Inferior parietal cortex (tissue), 1 donor: ENCODE data around the gene RAD51C.
"Not testable (repeated sequence)": the region's sequence is repeated elsewhere in the genome, so short reads cannot be mapped to it uniquely, and the experiment has no call there.

Experiments
- DNase-seq: peaks from one replicate; pipeline ENCODE4 v3.0.0-alpha.2; 2016; ENCODE audit errors: extremely low spot score

Gene RAD51C

DNA sequence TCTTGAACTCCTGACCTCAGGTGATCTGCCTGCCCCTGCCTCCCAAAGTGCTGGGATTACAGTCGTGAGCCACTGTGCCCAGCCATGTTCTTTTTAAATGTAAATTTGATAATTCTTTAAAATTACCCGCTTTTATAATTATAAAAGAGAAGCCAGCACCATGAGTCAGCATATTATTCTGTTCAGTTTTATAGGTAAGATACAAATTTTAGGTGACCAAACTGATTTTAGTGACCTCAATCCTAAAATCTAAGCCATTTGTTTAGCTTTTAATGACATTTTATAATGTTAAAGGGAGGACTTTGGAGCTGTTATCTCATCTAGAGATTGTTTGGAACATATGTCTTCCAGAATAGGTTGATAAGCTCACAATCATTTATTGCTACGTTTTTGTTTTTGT lies 42.4 kb downstream of the RAD51C start:
- DNase-seq: no peak

- DNase-seq: no peak
Observed at GRCh38 chr17:58741121-58741625, 48.8 kb downstream of the RAD51C start.

DNA sequence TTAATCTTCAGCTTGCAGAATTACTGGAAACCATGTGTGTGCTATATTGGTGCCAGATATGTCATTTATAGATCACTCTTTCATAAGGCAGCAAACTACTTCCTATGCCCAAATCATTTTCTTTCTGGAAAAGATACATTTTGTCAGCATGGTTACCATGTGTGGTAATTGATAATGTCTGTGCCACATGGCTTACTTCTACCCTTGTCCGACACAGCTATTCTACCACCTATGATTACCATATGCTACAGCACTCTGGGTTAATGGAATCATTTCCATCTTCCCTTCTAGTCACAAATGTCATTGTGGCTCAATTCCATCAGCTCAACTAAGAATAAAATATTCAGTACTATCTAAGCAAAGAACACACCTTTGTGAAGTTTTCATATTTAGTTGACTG lies 55.3 kb downstream of the RAD51C start:
- no peak for DNase-seq

DNA sequence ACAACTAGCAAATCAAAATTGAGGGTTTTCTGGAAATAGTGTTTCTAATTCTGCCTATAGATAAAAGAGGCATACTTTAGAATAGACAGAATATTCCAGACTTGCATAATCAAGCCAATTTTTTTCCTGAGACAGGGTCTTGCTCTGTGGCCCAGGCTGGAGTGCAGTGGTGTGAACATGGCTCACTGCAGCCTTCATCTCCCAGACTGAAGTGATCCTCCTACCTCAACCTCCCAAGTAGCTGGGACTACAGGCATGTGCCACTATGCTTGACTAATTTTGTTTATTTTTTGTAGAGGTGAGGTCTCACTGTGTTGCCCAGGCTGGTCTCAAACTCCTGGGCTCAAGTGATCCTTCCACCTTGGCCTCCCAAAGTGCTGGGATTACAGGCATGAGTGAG lies 57.2 kb downstream of the RAD51C start:
- DNase-seq: not testable (repeated sequence)

DNA sequence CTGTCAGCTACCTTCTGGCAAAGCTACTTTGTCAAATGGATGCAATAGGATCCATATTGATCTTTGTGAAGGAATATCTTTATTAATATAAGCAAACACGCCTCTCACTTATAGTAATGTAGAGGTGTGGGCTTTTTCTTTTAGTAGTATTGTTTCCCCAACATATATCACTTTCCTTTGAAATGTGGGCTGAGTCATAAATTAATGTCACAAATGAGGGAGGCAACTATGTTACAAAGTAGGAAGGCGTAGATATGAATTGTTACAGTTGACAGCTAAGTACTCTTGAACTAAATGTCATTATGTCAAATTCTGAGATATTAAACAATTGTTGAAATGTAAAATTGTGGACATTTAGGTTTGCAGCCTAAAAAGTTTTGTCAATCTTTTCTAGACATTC lies 60.6 kb downstream of the RAD51C start:
- no peak for DNase-seq

- DNase-seq: no peak
Observed at GRCh38 chr17:58755269-58755576, 62.8 kb downstream of the RAD51C start.

GRCh38 chr17:58755577-58756245 lies 63.3 kb downstream of the RAD51C start, which contains the start of gene PPM1E:
Gene PPM1E, plus strand, starts transcription at chr17:58755854.
- DNase-seq: peak; percentile 47

DNA sequence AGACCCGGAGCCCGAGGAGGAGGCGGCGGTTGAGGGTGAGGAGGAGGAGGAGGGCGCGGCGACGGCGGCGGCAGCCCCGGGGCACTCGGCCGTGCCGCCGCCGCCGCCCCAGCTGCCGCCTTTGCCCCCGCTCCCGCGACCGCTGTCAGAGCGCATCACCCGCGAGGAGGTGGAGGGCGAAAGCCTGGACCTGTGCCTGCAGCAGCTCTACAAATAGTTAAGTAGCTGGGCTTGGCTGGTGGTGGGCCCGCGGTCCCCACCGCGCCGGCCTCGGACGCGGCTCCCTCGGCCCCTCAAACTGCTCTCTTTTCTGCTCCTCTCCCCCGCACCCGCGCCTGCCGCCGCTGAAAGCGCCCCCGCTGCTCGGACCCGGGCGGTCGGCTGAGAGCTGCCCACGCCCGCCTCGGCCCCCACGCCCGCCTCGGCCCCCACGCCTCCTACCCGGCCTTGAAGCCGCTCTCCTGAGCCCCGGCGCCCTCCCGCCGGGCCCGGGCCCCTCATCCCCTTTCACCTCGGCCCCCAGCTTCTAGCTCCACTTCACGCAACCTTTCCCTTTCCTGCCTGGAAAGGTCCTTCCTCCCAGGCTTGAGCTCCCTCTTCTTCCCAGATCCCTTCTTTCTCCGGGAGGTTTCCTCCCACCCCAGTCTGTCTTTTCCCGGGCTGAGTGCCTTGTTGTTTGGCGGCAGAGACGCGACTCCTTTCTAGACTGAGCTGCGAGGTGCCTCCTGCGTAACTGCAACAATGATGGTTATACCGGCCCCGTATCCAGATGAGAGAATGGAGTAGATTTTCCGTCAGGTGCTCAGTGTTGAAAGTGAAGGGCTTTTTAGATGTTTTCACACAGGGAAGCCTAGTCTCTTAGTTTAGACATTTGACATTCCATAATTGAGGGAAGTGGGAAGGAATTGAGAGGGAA lies 64.1 kb downstream of the RAD51C start:
- peak; percentile 22 for DNase-seq

GRCh38 chr17:58757162-58757613 lies 64.8 kb downstream of the RAD51C start:
- no peak for DNase-seq

GRCh38 chr17:58758890-58759289 lies 66.5 kb downstream of the RAD51C start:
- DNase-seq: no peak

DNA sequence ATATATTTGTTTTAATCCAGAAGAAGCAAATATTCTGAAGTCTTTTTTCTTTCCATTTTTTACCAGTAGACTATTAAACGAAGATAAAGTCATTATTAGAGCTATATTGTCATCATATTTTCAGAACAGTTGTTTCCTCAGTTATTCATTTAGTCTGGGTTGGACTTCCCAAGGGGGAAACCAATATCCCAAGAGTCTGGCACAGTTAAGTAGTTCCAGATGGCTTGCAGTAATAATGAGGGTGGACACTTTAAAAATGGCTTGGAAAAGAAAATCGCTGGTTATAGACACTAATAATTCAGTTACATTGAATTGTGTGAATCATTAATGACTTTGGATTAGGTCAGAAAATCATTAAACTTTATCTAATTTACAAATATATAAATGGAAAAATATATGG lies 67.1 kb downstream of the RAD51C start:
- no peak for DNase-seq

GRCh38 chr17:58760248-58760647 lies 67.8 kb downstream of the RAD51C start:
- no peak for DNase-seq

DNA sequence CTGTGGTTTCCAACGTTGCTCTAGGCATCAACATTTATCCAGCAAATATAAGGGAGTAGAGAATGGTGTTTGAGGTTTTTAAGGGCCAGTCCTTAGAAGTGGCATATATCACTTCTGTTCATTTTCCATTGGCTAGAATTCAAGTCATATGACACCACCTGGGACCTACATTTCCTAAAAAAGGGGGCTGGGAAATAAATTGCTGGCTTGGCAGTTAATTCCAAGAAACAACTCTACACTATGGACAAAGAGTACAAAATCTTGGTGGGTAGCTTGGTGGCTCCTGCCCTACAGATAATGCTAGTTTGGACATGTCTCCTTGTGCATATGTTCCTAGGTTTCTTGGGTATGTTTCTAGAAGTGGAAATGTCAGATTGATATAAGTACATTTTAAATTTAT lies 70.9 kb downstream of the RAD51C start:
- DNase-seq: no peak

DNA sequence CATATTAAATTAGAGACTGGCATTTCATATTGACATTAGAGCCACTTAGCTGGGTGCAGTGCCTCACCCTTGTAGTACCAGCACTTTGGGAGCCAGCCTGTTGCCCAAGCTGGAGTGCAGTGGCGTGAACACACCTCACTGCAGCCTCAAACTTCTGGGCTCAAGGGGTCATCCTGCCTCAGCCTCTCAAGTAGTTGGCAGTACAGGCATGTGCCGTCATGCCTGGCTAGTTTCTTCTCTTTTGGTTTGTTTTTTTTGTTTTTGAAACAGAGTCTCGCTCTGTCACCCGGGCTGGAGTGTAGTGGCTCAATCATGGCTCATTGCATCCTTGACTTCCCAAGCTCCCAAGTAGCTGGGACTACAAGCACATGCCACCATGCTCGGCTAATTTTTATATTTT lies 72.0 kb downstream of the RAD51C start:
- no peak for DNase-seq

DNA sequence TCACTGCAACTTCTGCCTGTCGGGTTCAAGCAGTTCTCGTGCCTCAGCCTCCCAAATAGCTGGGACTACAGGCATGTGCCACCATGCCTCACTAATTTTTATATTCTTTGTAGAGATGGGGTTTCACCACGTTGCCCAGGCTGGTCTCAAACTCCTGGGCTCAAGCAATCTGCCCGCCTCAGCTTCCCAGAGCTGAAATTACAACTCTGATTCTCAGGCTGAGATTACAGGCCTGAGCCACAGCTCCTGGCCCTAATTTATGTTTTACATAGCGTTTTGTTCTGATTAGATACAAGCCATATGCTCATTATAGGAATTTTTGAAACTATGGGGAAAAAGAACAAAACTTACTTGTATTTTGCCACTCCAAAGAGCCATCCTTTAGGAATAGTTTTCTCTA lies 86.1 kb downstream of the RAD51C start:
- DNase-seq: not testable (repeated sequence)

- DNase-seq: no peak
Observed at GRCh38 chr17:58779446-58779845, 87.0 kb downstream of the RAD51C start.

DNA sequence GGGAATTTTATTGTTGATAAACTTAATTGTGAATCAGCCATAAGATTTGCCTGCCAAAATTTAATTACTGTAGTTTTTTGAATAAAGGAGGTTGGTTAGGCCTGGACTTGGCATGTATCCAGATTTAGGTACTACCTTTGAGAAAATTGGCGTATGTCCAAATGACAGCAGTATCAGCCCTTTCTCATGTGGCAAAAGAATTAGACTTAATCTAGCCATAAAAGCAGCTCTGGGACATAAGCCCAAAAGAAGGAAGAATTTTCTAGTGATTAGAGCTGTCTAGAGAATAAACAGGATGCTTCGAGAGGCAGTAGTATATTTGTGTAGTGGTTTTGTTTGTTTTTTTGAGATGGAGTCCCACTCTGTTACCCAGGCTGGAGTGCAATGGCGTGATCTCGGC lies 91.0 kb downstream of the RAD51C start:
- DNase-seq: no peak

- DNase-seq: no peak
Observed at GRCh38 chr17:58785097-58785496, 92.7 kb downstream of the RAD51C start.
